Caco-2 (cell line): ENCODE results near the gene HEATR1. TPM values are rescaled to one million over a fixed set of nuclear protein-coding genes. Genes with fewer than 3 reads are reported as not detected.
A peak's percentile ranks its signal among the peaks of the same experiment; 100 is the strongest.

Source experiments
- BruUV-seq: library from RNA; stranded (reverse); fragments of 400-500 nt; replicated peaks from 2 replicates; lab custom pipeline; 2021; lab: Mats Ljungman, UMichigan
- CTCF ChIA-PET: fragments of 300-600 bp; sonication (Branson Sonifier 250); formaldehyde crosslinking; loops from one replicate; lab custom pipeline; 2022; ENCODE audit warnings: antibody characterized with exemption; lab: Charles Lee
- POLR2A ChIA-PET: fragments of 300-600 bp; sonication (Branson Sonifier 250); formaldehyde crosslinking; loops from one replicate; lab custom pipeline; 2022; ENCODE audit warnings: antibody characterized with exemption; lab: Charles Lee
- DNase-seq, 2 experiments: peaks; one replicate each; pipeline versions ENCODE4 v3.0.0 to v3.0.0-alpha.2; 2020 to 2022
- H3K27me3 ChIP-seq: replicated peaks from 2 replicates; pipeline ENCODE4 v1.6.0; 2011; ENCODE audit warnings: low read length; ENCODE audit not compliant: control insufficient read depth, insufficient read depth
- H3K36me3 ChIP-seq: 2 replicates; pipeline ENCODE4 v1.5.1; 2011; ENCODE audit warnings: low read length; ENCODE audit not compliant: control insufficient read depth, insufficient read depth
- H3K4me1 ChIP-seq: fragments of 250-450 bp; sonication (Bioruptor Pico); 2 replicates; pipeline ENCODE4 v1.5.1; 2020; ENCODE audit warnings: mild to moderate bottlenecking
- H3K4me3 ChIP-seq: 2 replicates; pipeline ENCODE4 v1.5.1; 2011; ENCODE audit warnings: low read depth, mild to moderate bottlenecking, control low read depth, low read length
- H3K9me3 ChIP-seq: fragments of 250-450 bp; sonication (Bioruptor Pico); 2 replicates; pipeline ENCODE4 v1.5.1; 2020; ENCODE audit warnings: mild to moderate bottlenecking, moderate library complexity
- H3K27ac Mint-ChIP-seq: one replicate; pipeline ENCODE4 v1.8.0; 2022; ENCODE audit warnings: mixed read lengths; ENCODE audit not compliant: unreplicated experiment
- H3K27me3 Mint-ChIP-seq: one replicate; pipeline ENCODE4 v1.8.0; 2022; ENCODE audit warnings: mixed read lengths; ENCODE audit not compliant: insufficient read depth, unreplicated experiment
- H3K36me3 Mint-ChIP-seq: one replicate; pipeline ENCODE4 v1.8.0; 2022; ENCODE audit warnings: mild to moderate bottlenecking, mixed read lengths; ENCODE audit not compliant: insufficient read depth, unreplicated experiment
- H3K4me1 Mint-ChIP-seq: one replicate; pipeline ENCODE4 v1.8.0; 2022; ENCODE audit warnings: low read depth, mixed read lengths; ENCODE audit not compliant: unreplicated experiment
- H3K4me3 Mint-ChIP-seq: one replicate; pipeline ENCODE4 v1.8.0; 2022; ENCODE audit warnings: mild to moderate bottlenecking, moderate library complexity, mixed read lengths; ENCODE audit not compliant: unreplicated experiment
- H3K9me3 Mint-ChIP-seq: one replicate; pipeline ENCODE4 v1.8.0; 2022; ENCODE audit warnings: mixed read lengths; ENCODE audit not compliant: unreplicated experiment
- CTCF ChIP-seq, 2 experiments: fragments of 200-600 bp in 1 of 2; IDR thresholded peaks; 1 replicate in 1 of 2; 2 replicates in 1 of 2; pipeline versions ENCODE4 v1.5.1 to v1.8.0; 2011 to 2022; ENCODE audit warnings: antibody characterized with exemption in 1 of 2, control low read depth in 1 of 2, inconsistent platforms in 1 of 2, low read depth in 1 of 2, low read length in 1 of 2, mild to moderate bottlenecking in 1 of 2, moderate library complexity in 1 of 2; ENCODE audit not compliant: insufficient read depth in 1 of 2, severe bottlenecking in 1 of 2, unreplicated experiment in 1 of 2
- intact Hi-C: fragments of 100-400 bp; cut with micrococcal nuclease; formaldehyde crosslinking; loops from one replicate; pipeline ENCODE4 v1.10.0; 2022; ENCODE audit not compliant: unreplicated experiment
- total RNA-seq: library from RNA; stranded (reverse); gene quantifications from 2 replicates; pipeline ENCODE4 v1.2.3, GENCODE V29; 2022

Gene HEATR1
- total RNA-seq, 1 experiment from 2014 or later, result 56.5 TPM

DNA sequence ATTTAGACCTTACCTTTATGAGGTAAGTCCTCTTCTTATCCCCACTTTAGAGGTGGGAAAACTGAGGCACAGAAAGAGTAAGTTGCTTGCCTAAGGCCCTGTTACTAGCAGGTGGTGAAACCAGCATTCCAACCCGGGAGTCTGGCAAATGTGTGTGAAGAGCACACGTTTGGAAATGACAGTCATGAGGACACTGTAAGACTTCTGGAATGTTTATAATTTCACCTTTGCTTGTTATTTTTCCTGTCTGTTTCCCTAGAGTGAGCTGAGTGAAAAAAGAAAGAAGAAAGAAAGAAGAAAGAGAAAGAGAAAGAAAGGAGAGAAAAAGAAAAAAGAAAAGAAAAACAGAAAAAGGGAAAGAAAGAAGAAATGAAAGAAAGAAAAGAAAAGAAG is 101.7 kb downstream of the HEATR1 start:
- Mint-ChIP-seq H3K4me3 (peak overlapping the region; percentile 61), H3K9me3 (no peaks in the 10 kb centered on the region), H3K4me1 (peaks cover 20% of the 10 kb centered on the region), H3K27ac (peak overlapping the region; percentile 95), H3K36me3 (peaks cover 9% of the 10 kb centered on the region), H3K27me3 (no peaks in the 10 kb centered on the region)
- Histone ChIP-seq H3K27me3 (no peaks in the 10 kb centered on the region), H3K4me3 (no peak overlapping the region), H3K9me3 (no peaks in the 10 kb centered on the region), H3K4me1 (peaks cover 38% of the 10 kb centered on the region), H3K36me3 (no peaks in the 10 kb centered on the region)
- BruUV-seq, result TSS peak; percentile 87
- intact Hi-C loops, result no loop called here
- CTCF ChIA-PET, result interaction anchor here (0.9 to 1.0 kb wide), 2 partner anchors 12 to 13 kb away, joined by 3 read pairs; no protein-coding TSS in a partner anchor
- no peak for TF ChIP-seq CTCF (IDR thresholded peaks at IDR 0.05; ENCODE audit: insufficient read depth in 1 of 2, low read depth in 1 of 2, low read length in 1 of 2, severe bottlenecking in 1 of 2, unreplicated experiment in 1 of 2)
- peak; percentile 73 to 82 for DNase-seq
- POLR2A ChIA-PET, result interaction anchor here (0.6 to 1.4 kb wide), 8 partner anchors 8 to 1429 kb away, joined by 3 to 30 read pairs (median 4); partner anchors contain the start of genes HEATR1 and LGALS8

GRCh38 chr1:236501093-236501492 is 103.2 kb downstream of the HEATR1 start:
- H3K27ac Mint-ChIP-seq, result no peak overlapping the region
- CTCF ChIA-PET, result no interaction called here

More at GRCh38 chr1:236501093-236501492, 103.2 kb downstream of the HEATR1 start:
- POLR2A ChIA-PET, result no interaction called here
- DNase-seq, result no peak
- no peaks in the 10 kb centered on the region for H3K27me3 Mint-ChIP-seq
- TF ChIP-seq CTCF (IDR thresholded peaks at IDR 0.05; ENCODE audit: insufficient read depth in 1 of 2, low read depth in 1 of 2, low read length in 1 of 2, severe bottlenecking in 1 of 2, unreplicated experiment in 1 of 2), result no peak
- Histone ChIP-seq H3K4me3 (no peak overlapping the region), H3K27me3 (no peaks in the 10 kb centered on the region), H3K4me1 (peaks cover 28% of the 10 kb centered on the region), H3K9me3 (no peaks in the 10 kb centered on the region), H3K36me3 (no peaks in the 10 kb centered on the region)
- intact Hi-C loops, result no loop called here
- H3K4me1 Mint-ChIP-seq, result peaks cover 27% of the 10 kb centered on the region
- no peak overlapping the region for H3K4me3 Mint-ChIP-seq
- H3K9me3 Mint-ChIP-seq, result no peaks in the 10 kb centered on the region
- peaks cover 9% of the 10 kb centered on the region for H3K36me3 Mint-ChIP-seq
- BruUV-seq, result no TSS peak

Other genes starting within 250 kb of the HEATR1 start
- 14.4 and 15.6 TPM in 2 replicates for gene EDARADD, start 210.2 kb downstream of the HEATR1 start, total RNA-seq
- gene LGALS8, start 80.5 kb downstream of the HEATR1 start, total RNA-seq, result 67.4 and 72.3 TPM in 2 replicates
- not detected in 2 replicates for gene ACTN2, start 82.0 kb upstream of the HEATR1 start, total RNA-seq
- 22.9 and 26.3 TPM in 2 replicates for gene MTR, start 190.8 kb upstream of the HEATR1 start, total RNA-seq